K562 (cell line): ENCODE results near the gene SAMD14. TPM values are rescaled to one million over a fixed set of nuclear protein-coding genes. Genes with fewer than 3 reads are reported as not detected.

Source experiments
- ATF4 ChIP-seq: fragments of 450-650 bp; formaldehyde crosslinking; IDR thresholded peaks from 2 replicates; pipeline ENCODE4 v1.4.0; 2022; ENCODE audit warnings: mild to moderate bottlenecking, moderate library complexity
- BCOR ChIP-seq: fragments of 450-650 bp; IDR thresholded peaks from 2 replicates; pipeline ENCODE4 v1.6.1; 2016
- CBX1 ChIP-seq: sonication (generic); IDR thresholded peaks from 2 replicates; pipeline ENCODE4 v1.6.1; 2016; ENCODE audit warnings: antibody characterized with exemption, low read depth, mild to moderate bottlenecking
- CC2D1A ChIP-seq: fragments of 450-650 bp; IDR thresholded peaks from 2 replicates; pipeline ENCODE4 v1.6.1; 2017; ENCODE audit warnings: mild to moderate bottlenecking
- E2F4 ChIP-seq: sonication (generic); formaldehyde crosslinking; IDR thresholded peaks from 2 replicates; pipeline ENCODE4 v1.8.0; 2022; ENCODE audit warnings: mild to moderate bottlenecking, low read depth, missing genetic modification reagents
- GABPB1 ChIP-seq: sonication (generic); formaldehyde crosslinking; IDR thresholded peaks from 2 replicates; pipeline ENCODE4 v1.8.0; 2022; ENCODE audit warnings: mild to moderate bottlenecking, missing genetic modification reagents
- GTF2A2 ChIP-seq: IDR thresholded peaks from 2 replicates; pipeline ENCODE4 v1.6.1; 2016; ENCODE audit warnings: mild to moderate bottlenecking, missing genetic modification characterization, missing compliant biosample characterization
- LEF1 ChIP-seq: fragments of 450-650 bp; IDR thresholded peaks from 2 replicates; pipeline ENCODE4 v1.6.1; 2016; ENCODE audit warnings: mild to moderate bottlenecking
- POLR2H ChIP-seq: IDR thresholded peaks from 2 replicates; pipeline ENCODE4 v1.6.1; 2016; ENCODE audit warnings: missing genetic modification characterization, low read depth, mild to moderate bottlenecking, control low read depth, missing compliant biosample characterization, moderate library complexity
- RBM14 ChIP-seq: fragments of 200-400 bp; formaldehyde crosslinking; IDR thresholded peaks from 2 replicates; pipeline ENCODE4 v1.6.1; 2018; ENCODE audit warnings: low read depth, mild to moderate bottlenecking, low read length, moderate library complexity, borderline replicate concordance; ENCODE audit not compliant: insufficient read depth
- RCOR1 ChIP-seq, 2 experiments: IDR thresholded peaks; 2 replicates each; pipeline ENCODE4 v1.6.1; 2012; ENCODE audit warnings: low read depth in 2 of 2, low read length in 2 of 2, borderline replicate concordance in 1 of 2, improper control_type of control experiment in 1 of 2
- SMAD1 ChIP-seq: fragments of 150-350 bp; IDR thresholded peaks from 2 replicates; pipeline ENCODE4 v1.6.1; 2014; ENCODE audit warnings: low read length, low read depth; ENCODE audit not compliant: partially characterized antibody
- TFAP4 ChIP-seq: sonication (generic); formaldehyde crosslinking; IDR thresholded peaks from 2 replicates; pipeline ENCODE4 v1.8.0; 2022; ENCODE audit warnings: missing genetic modification reagents, mild to moderate bottlenecking, moderate library complexity, borderline replicate concordance
- ZNF12 ChIP-seq: sonication (generic); formaldehyde crosslinking; IDR thresholded peaks from 2 replicates; pipeline ENCODE4 v1.4.0; 2020; ENCODE audit warnings: mild to moderate bottlenecking, missing genetic modification reagents
- ZNF263 ChIP-seq: sonication (generic); formaldehyde crosslinking; IDR thresholded peaks from 2 replicates; pipeline ENCODE4 v1.8.0; 2022; ENCODE audit warnings: mild to moderate bottlenecking, missing genetic modification reagents, borderline replicate concordance
- ZNF740 ChIP-seq, 3 experiments: fragments of 200-800 bp in 1 of 3; sonication (Bioruptor generic) in 1 of 3; sonication (generic) in 1 of 3; formaldehyde crosslinking in 1 of 3; IDR thresholded peaks; 2 replicates each; pipeline versions ENCODE4 v1.6.1 to v1.8.0; 2016 to 2022; ENCODE audit warnings: mild to moderate bottlenecking in 2 of 3, missing compliant biosample characterization in 2 of 3, missing genetic modification characterization in 2 of 3, missing genetic modification reagents in 1 of 3
- polyA plus RNA-seq, 8 experiments: library from polyadenylated mRNA; depleted of rRNA in 4 of 8; stranded (reverse) in 5 of 8; unstranded in 3 of 8; fragments of >200 nt; fragmentation: Nextera tagmentation in 2 of 8; fragmentation: Illumina TruSeq in 1 of 8; extraction: Ambion mirVana in 2 of 8; extraction: Trizol in 1 of 8; gene quantifications; 2 replicates each; pipeline versions ENCODE4 v1.2.1 to v1.2.3, GENCODE V29; 2011 to 2014; ENCODE audit warnings: inconsistent platforms in 1 of 8, missing spikeins in 1 of 8
- total RNA-seq, 7 experiments: library from RNA; depleted of rRNA in 6 of 7; stranded (reverse); fragments of >200 nt in 6 of 7; fragmentation: Illumina TruSeq in 2 of 7; extraction: Trizol in 2 of 7; gene quantifications; 2 replicates each; pipeline versions ENCODE4 v1.2.1 to v1.2.3, GENCODE V29; 2011 to 2021; ENCODE audit warnings: low replicate concordance in 1 of 7

Gene SAMD14
- total and polyA plus RNA-seq, 9 of the 15 experiments (the other 6 are each of a cell fraction or from before 2014, with no cell fraction given): 0.04 to 0.07 TPM; not detected in 7

- TF ChIP-seq ZNF740 (CRISPR knock-in tag; IDR thresholded peaks at IDR 0.05): peak; percentile 56; the same call in 1 of the 2 replicates
- TF ChIP-seq ZNF740 (tag; IDR thresholded peaks at IDR 0.05): no peak
- TF ChIP-seq GTF2A2: no peak
- TF ChIP-seq ATF4 (CRISPR knock-in tag): no peak
- TF ChIP-seq GABPB1: no peak
- peak; percentile 21; the same call in 1 of the 2 replicates for TF ChIP-seq CC2D1A
- TF ChIP-seq TFAP4 (CRISPR knock-in tag): peak; percentile 54; the same call in 1 of the 2 replicates
- 0 out of 4 replicates have a peak, but pooled peaks have one; percentile 6 to 16 for TF ChIP-seq RCOR1 (IDR thresholded peaks at IDR 0.05; ENCODE audit: borderline replicate concordance in 1 of 2, low read depth in 2 of 2, low read length in 2 of 2)
- TF ChIP-seq BCOR: peak; percentile 10; the same call in 1 of the 2 replicates
- 0 out of 2 replicates have a peak, but pooled peaks have one; percentile 44 for TF ChIP-seq ZNF12 (CRISPR knock-in tag)
- no peak for TF ChIP-seq LEF1
- TF ChIP-seq ZNF263: 0 out of 2 replicates have a peak, but pooled peaks have one; percentile 25
- TF ChIP-seq CBX1: 0 out of 2 replicates have a peak, but pooled peaks have one; percentile 27
- TF ChIP-seq RBM14: no peak
- no peak for TF ChIP-seq E2F4 (CRISPR knock-in tag)
- no peak for TF ChIP-seq POLR2H (tag)
- TF ChIP-seq SMAD1: peak; percentile 16
Observed at GRCh38 chr17:50079334-50080095, 50.4 kb downstream of the SAMD14 start (continued).
